ENCODE measurements around the gene ZBED1.

GRCh38 chrX:2462780-2463179, 38.0 kb downstream of the ZBED1 start:
- TF ChIP-seq POLR2A (IDR thresholded peaks at IDR 0.05; ENCODE audit: low read depth, low read length) (no peak), TAF1 (IDR thresholded peaks at IDR 0.05; ENCODE audit: borderline replicate concordance, low read depth, low read length) (no peak), POLR2AphosphoS5 (IDR thresholded peaks at IDR 0.05; ENCODE audit: low read depth, low read length) (no peak)
